ENCODE measurements around the gene FNDC3A.

The FNDC3A gene

GRCh38 chr13:48949566-48950500, 25.9 kb upstream of the FNDC3A start:
- no peak overlapping the region for H3K4me2 ChIP-seq
- H3K36me3 ChIP-seq (ENCODE audit: insufficient read depth) = no peaks in the 10 kb centered on the region
- no peaks in the 10 kb centered on the region for H3K4me1 ChIP-seq (ENCODE audit: low read depth, poor library complexity, severe bottlenecking)
- no peaks in the 10 kb centered on the region for H4K20me1 ChIP-seq (ENCODE audit: insufficient read depth)
- TF ChIP-seq CTCF (conservative IDR thresholded peaks at IDR 0.05; ENCODE audit: low read depth, low read length) = no peak
- no peak overlapping the region for H3K27ac ChIP-seq
- no peaks in the 10 kb centered on the region for H3K27me3 ChIP-seq (ENCODE audit: insufficient read depth, low read depth)
- H2AFZ ChIP-seq (ENCODE audit: low read depth) = no peak overlapping the region
- no peak overlapping the region for H3K9ac ChIP-seq
- no peak overlapping the region for H3K4me3 ChIP-seq (IDR thresholded peaks at IDR 0.05; ENCODE audit: insufficient read depth, low read depth, low read length)
- no peaks in the 10 kb centered on the region for H3K79me2 ChIP-seq (ENCODE audit: insufficient read depth, low read depth)

- H3K79me2 ChIP-seq (ENCODE audit: insufficient read depth, low read depth) = no peaks in the 10 kb centered on the region
- H3K27ac ChIP-seq = no peak overlapping the region
- no peak overlapping the region for H2AFZ ChIP-seq (ENCODE audit: low read depth)
- no peak for TF ChIP-seq CTCF (conservative IDR thresholded peaks at IDR 0.05; ENCODE audit: low read depth, low read length)
- no peak overlapping the region for H3K4me2 ChIP-seq
- H4K20me1 ChIP-seq (ENCODE audit: insufficient read depth) = no peaks in the 10 kb centered on the region
- H3K9ac ChIP-seq = no peak overlapping the region
- no peaks in the 10 kb centered on the region for H3K4me1 ChIP-seq (ENCODE audit: low read depth, poor library complexity, severe bottlenecking)
- H3K27me3 ChIP-seq (ENCODE audit: insufficient read depth, low read depth) = no peaks in the 10 kb centered on the region
- H3K36me3 ChIP-seq (ENCODE audit: insufficient read depth) = no peaks in the 10 kb centered on the region
- H3K4me3 ChIP-seq (IDR thresholded peaks at IDR 0.05; ENCODE audit: insufficient read depth, low read depth, low read length) = no peak overlapping the region
These were observed 25.2 kb upstream of the FNDC3A start for GRCh38 chr13:48950501-48950875.

GRCh38 chr13:48954081-48954480, 21.6 kb upstream of the FNDC3A start:
- Histone ChIP-seq H3K79me2 (ENCODE audit: insufficient read depth, low read depth) (no peaks in the 10 kb centered on the region), H2AFZ (ENCODE audit: low read depth) (no peak overlapping the region), H4K20me1 (ENCODE audit: insufficient read depth) (no peaks in the 10 kb centered on the region), H3K4me2 (no peak overlapping the region), H3K36me3 (ENCODE audit: insufficient read depth) (no peaks in the 10 kb centered on the region), H3K27ac (no peak overlapping the region), H3K9ac (no peak overlapping the region), H3K4me3 (IDR thresholded peaks at IDR 0.05; ENCODE audit: insufficient read depth, low read depth, low read length) (no peak overlapping the region), H3K27me3 (ENCODE audit: insufficient read depth, low read depth) (no peaks in the 10 kb centered on the region), H3K4me1 (ENCODE audit: low read depth, poor library complexity, severe bottlenecking) (no peaks in the 10 kb centered on the region)
- no peak for TF ChIP-seq CTCF (conservative IDR thresholded peaks at IDR 0.05; ENCODE audit: low read depth, low read length)

GRCh38 chr13:48955536-48955935, 20.2 kb upstream of the FNDC3A start:
- Histone ChIP-seq H3K4me3 (IDR thresholded peaks at IDR 0.05; ENCODE audit: insufficient read depth, low read depth, low read length) (no peak overlapping the region), H3K36me3 (ENCODE audit: insufficient read depth) (no peaks in the 10 kb centered on the region), H3K4me1 (ENCODE audit: low read depth, poor library complexity, severe bottlenecking) (no peaks in the 10 kb centered on the region), H3K9ac (no peak overlapping the region), H3K27ac (no peak overlapping the region), H3K27me3 (ENCODE audit: insufficient read depth, low read depth) (no peaks in the 10 kb centered on the region), H3K79me2 (ENCODE audit: insufficient read depth, low read depth) (no peaks in the 10 kb centered on the region), H3K4me2 (no peak overlapping the region), H4K20me1 (ENCODE audit: insufficient read depth) (no peaks in the 10 kb centered on the region), H2AFZ (ENCODE audit: low read depth) (no peak overlapping the region)
- no peak for TF ChIP-seq CTCF (conservative IDR thresholded peaks at IDR 0.05; ENCODE audit: low read depth, low read length)

Measured in KMS-11 (cell line).